Pancreas (tissue), 10 donors: ENCODE results near the gene WNT7A. TPM values are rescaled to one million over a fixed set of nuclear protein-coding genes. Genes with fewer than 3 reads are reported as not detected.

Experiments
- ATAC-seq, 4 donors: fragments of 200-7000 bp; cut with Tn5 transposase; one replicate each; pipeline versions ENCODE4 v1.8.0 to v1.9.1; 2020; ENCODE audit warnings: mild to moderate bottlenecking in 4 of 4, moderate library complexity in 4 of 4
- DNase-seq, 6 donors: peaks; one replicate each; pipeline ENCODE4 v3.0.0-alpha.2; 2020
- FAIRE-seq: peaks from 2 replicates; lab custom pipeline; 2012; peaks lifted over from hg19 to GRCh38; lab: Jason Lieb, UNC
- H3K27ac ChIP-seq, 4 donors: fragments of 200-600 bp; sonication (generic); 1 replicate in 3 of 4; 2 replicates in 1 of 4; pipeline versions ENCODE4 v1.5.0 to v1.8.0; 2020
- H3K27me3 ChIP-seq, 4 donors: fragments of 200-600 bp; one replicate each; pipeline ENCODE4 v1.8.0; 2021
- H3K36me3 ChIP-seq, 3 donors: fragments of 200-600 bp; sonication (generic) in 1 of 3; one replicate each; pipeline versions ENCODE4 v1.5.0 to v1.8.0; 2020 to 2021
- H3K4me1 ChIP-seq, 3 donors: fragments of 200-600 bp; one replicate each; pipeline ENCODE4 v1.8.0; 2021
- H3K4me3 ChIP-seq, 4 donors: fragments of 200-600 bp; sonication (generic) in 2 of 4; one replicate each; pipeline versions ENCODE4 v1.5.0 to v1.8.0; 2020 to 2021
- H3K9me3 ChIP-seq, 4 donors: fragments of 200-600 bp; one replicate each; pipeline ENCODE4 v1.8.0; 2021
- CTCF ChIP-seq, 4 donors: fragments of 200-600 bp; sonication (generic) in 3 of 4; IDR thresholded peaks; one replicate each; pipeline versions ENCODE4 v1.5.0 to v1.8.0; 2021; ENCODE audit warnings: antibody characterized with exemption in 4 of 4
- WGBS, 2 donors: extraction: QIAGEN DNeasy Blood & Tissue Kit; methylation state at CpG; one replicate each; pipeline ENCODE4 v1.1.7; 2013; 5-methylcytosine and 5-hydroxymethylcytosine counted together
- intact Hi-C, 3 donors: fragments of 100-400 bp; cut with DNase I; formaldehyde crosslinking; loops; one replicate each; pipeline versions ENCODE4 v1.11.1 to v1.14.2; 2022
- polyA plus RNA-seq, 2 donors: library from polyadenylated mRNA; stranded (reverse); fragments of 200-250 nt; gene quantifications; one replicate each; pipeline ENCODE4 v1.2.3, GENCODE V29; 2013
- total RNA-seq, 6 donors: library from RNA; stranded (reverse); fragmentation: NEBNext Ultra II Directional in 4 of 6; extraction: Animal tissue kit (Norgen Biotek cat#: 25700) in 4 of 6; gene quantifications; one replicate each; pipeline versions ENCODE4 v1.2.1 to v1.2.4, GENCODE V29; 2021 to 2023
- donor health status: healthy with polysubstance abuse.
- donor health status: DM: no; HTN: no; CAD: no; lungs with moderate emphysema.
- donor health status: DM: no; HTN: no; CAD: no.
- donor health status: control.
- donor health status: control.
- donor health status: Bipolar disorder and iron deficiency.
- donor health status: DM: yes; HTN: yes; CAD: no.
- donor health status: DM: no; HTN: no; CAD: no.
- donor health status: DM: no; HTN: no; CAD: no.
- donor health status: DM: yes; HTN: yes; CAD: no.

Gene WNT7A
- total and polyA plus RNA-seq, 8 donors = 0.04 to 0.31 (median 0.09) TPM; not detected in 1

GRCh38 chr3:13772321-13772745 lies 107.5 kb downstream of the WNT7A start:
- no peaks in the 10 kb centered on the region for H3K9me3 ChIP-seq
- DNase-seq (no peak), ATAC-seq (no peak), FAIRE-seq (no peak)
- H3K4me1 ChIP-seq = no peaks in the 10 kb centered on the region
- no peak overlapping the region for H3K27ac ChIP-seq
- no peak for TF ChIP-seq CTCF (IDR thresholded peaks at IDR 0.05)
- WGBS, 2 donors = 73 to 83% methylated on average over 7 of the region's 7 CpGs
- no peaks in the 10 kb centered on the region for H3K36me3 ChIP-seq
- no peaks in the 10 kb centered on the region for H3K27me3 ChIP-seq
- intact Hi-C loops = no loop called here
- no peak overlapping the region for H3K4me3 ChIP-seq

- Histone ChIP-seq H3K27ac (no peak overlapping the region), H3K9me3 (no peaks in the 10 kb centered on the region), H3K4me1 (no peaks in the 10 kb centered on the region), H3K27me3 (no peaks in the 10 kb centered on the region), H3K4me3 (no peak overlapping the region), H3K36me3 (no peaks in the 10 kb centered on the region)
- DNase-seq (no peak), FAIRE-seq (no peak), ATAC-seq (no peak)
- 52 to 66% methylated on average over 9 of the region's 9 CpGs for WGBS, 2 donors
- intact Hi-C loops = no loop called here
- TF ChIP-seq CTCF (IDR thresholded peaks at IDR 0.05) = no peak
These were observed 108.4 kb downstream of the WNT7A start for GRCh38 chr3:13771496-13771895.

DNA sequence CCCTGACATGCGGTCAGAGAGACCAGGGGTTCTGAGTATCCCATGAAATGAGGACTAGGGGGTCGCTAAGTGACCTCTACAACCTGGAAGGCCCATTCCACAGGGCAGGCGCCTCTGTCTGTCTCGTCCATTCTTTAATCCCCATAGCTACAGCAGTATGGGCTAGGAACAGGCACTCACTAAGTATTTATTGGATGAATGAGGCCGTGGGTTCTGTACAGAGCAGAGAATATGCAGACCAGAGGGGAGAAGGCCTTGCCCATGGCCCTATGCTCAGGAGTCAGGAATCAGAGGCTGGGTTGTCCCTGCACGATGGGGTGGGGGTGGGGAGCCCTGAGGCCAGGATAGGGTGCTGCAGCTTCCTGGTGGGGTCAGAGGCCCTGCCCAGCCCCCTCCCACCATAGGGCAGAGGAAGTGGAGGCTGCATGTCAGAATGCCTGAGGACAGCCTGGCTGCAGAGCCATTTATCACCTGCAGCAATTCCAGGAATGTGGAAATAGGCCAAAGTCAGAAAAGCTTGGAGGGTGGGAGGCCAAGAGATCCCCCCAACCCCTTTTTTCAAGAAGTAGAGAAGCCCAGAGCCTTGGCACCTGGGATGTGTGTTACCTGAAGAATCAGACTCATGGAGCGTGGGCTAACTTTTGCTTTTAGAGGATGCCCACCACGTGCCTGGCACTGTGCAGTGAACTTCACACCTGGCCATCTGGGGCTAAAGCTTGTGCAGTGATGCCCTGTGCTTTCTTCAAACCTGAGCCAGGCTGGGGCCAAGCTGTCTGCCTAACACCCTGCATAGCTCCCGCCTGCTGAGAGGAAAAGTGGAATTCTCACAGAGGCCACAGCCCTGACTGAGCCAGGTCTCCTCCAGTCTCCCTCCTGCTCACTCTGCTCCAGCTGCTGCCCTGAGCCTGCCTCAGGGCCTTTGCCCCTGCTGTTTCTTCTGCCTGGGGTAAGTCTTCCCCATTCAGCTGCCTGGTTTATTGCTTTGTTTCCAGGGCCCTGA lies 109.4 kb downstream of the WNT7A start:
- intact Hi-C loops = no loop called here
- TF ChIP-seq CTCF (IDR thresholded peaks at IDR 0.05) = no peak
- no peaks in the 10 kb centered on the region for H3K27me3 ChIP-seq
- ATAC-seq (peak; percentile 45 to 80 (median 60)), FAIRE-seq (no peak), DNase-seq (peak in 1 of 6 donors; percentile 28)
- H3K36me3 ChIP-seq = no peaks in the 10 kb centered on the region
- H3K9me3 ChIP-seq = no peaks in the 10 kb centered on the region
- WGBS, 2 donors = 73 to 74% methylated on average over 9 of the region's 9 CpGs
- no peak overlapping the region for H3K4me3 ChIP-seq
- H3K27ac ChIP-seq = no peak overlapping the region
- no peaks in the 10 kb centered on the region for H3K4me1 ChIP-seq

GRCh38 chr3:13769422-13769821 lies 110.4 kb downstream of the WNT7A start:
- no peaks in the 10 kb centered on the region for H3K27me3 ChIP-seq
- no peaks in the 10 kb centered on the region for H3K36me3 ChIP-seq
- H3K4me3 ChIP-seq = no peak overlapping the region
- H3K27ac ChIP-seq = no peak overlapping the region
- no peaks in the 10 kb centered on the region for H3K4me1 ChIP-seq
- no peak for TF ChIP-seq CTCF (IDR thresholded peaks at IDR 0.05)
- intact Hi-C loops = no loop called here
- FAIRE-seq (no peak), DNase-seq (no peak), ATAC-seq (no peak)
- 84 to 87% methylated on average over 8 of the region's 8 CpGs for WGBS, 2 donors
- H3K9me3 ChIP-seq = no peaks in the 10 kb centered on the region

GRCh38 chr3:13768453-13768852 lies 111.4 kb downstream of the WNT7A start:
- Histone ChIP-seq H3K27me3 (no peaks in the 10 kb centered on the region), H3K4me3 (no peak overlapping the region), H3K36me3 (no peaks in the 10 kb centered on the region), H3K27ac (no peak overlapping the region), H3K9me3 (no peaks in the 10 kb centered on the region), H3K4me1 (no peaks in the 10 kb centered on the region)
- DNase-seq (no peak), ATAC-seq (no peak), FAIRE-seq (no peak)
- intact Hi-C loops = no loop called here
- no peak for TF ChIP-seq CTCF (IDR thresholded peaks at IDR 0.05)
- 77 to 84% methylated on average over 11 of the region's 11 CpGs for WGBS, 2 donors
